ENCODE measurements around the gene ANAPC2. TPM values are rescaled to one million over a fixed set of nuclear protein-coding genes. Genes with fewer than 3 reads are reported as not detected.

Gene ANAPC2
- total RNA-seq, 1 experiment from 2014 or later, result 38.7 TPM

- no peaks in the 10 kb centered on the region for H3K9me3 ChIP-seq (replicated peaks)
- H3K27ac ChIP-seq, result no peak overlapping the region
- H3K36me3 ChIP-seq, result no peaks in the 10 kb centered on the region
- H3K4me3 ChIP-seq, result no peak overlapping the region
- DNase-seq, result no peak
- H3K4me1 ChIP-seq, result peaks cover 51% of the 10 kb centered on the region
- peaks cover 28% of the 10 kb centered on the region for H3K27me3 ChIP-seq
Observed at GRCh38 chr9:137162505-137163364, 25.6 kb downstream of the ANAPC2 start.

GRCh38 chr9:137161558-137162486, 26.5 kb downstream of the ANAPC2 start:
- Histone ChIP-seq H3K4me1 (peaks cover 48% of the 10 kb centered on the region), H3K27me3 (peaks cover 25% of the 10 kb centered on the region), H3K9me3 (replicated peaks) (no peaks in the 10 kb centered on the region), H3K4me3 (no peak overlapping the region), H3K36me3 (no peaks in the 10 kb centered on the region), H3K27ac (no peak overlapping the region)
- DNase-seq, result no peak

- H3K4me3 ChIP-seq, result no peak overlapping the region
- peaks cover 39% of the 10 kb centered on the region for H3K4me1 ChIP-seq
- peaks cover 16% of the 10 kb centered on the region for H3K27me3 ChIP-seq
Observed at GRCh38 chr9:137160716-137161557, 27.4 kb downstream of the ANAPC2 start.

GRCh38 chr9:137160054-137160425, 28.3 kb downstream of the ANAPC2 start:
- peaks cover 30% of the 10 kb centered on the region for H3K4me1 ChIP-seq
- peaks cover 7% of the 10 kb centered on the region; the same call in 1 of the 2 replicates for H3K27me3 ChIP-seq

More at GRCh38 chr9:137160716-137161557, 27.4 kb downstream of the ANAPC2 start:
- Histone ChIP-seq H3K27ac (no peak overlapping the region), H3K36me3 (no peaks in the 10 kb centered on the region), H3K9me3 (replicated peaks) (no peaks in the 10 kb centered on the region)
- no peak for DNase-seq

GRCh38 chr9:137159105-137160053, 29.0 kb downstream of the ANAPC2 start:
- Histone ChIP-seq H3K4me3 (no peak overlapping the region), H3K4me1 (peaks cover 24% of the 10 kb centered on the region), H3K9me3 (replicated peaks) (no peaks in the 10 kb centered on the region), H3K36me3 (no peaks in the 10 kb centered on the region), H3K27ac (no peak overlapping the region), H3K27me3 (peaks cover under 1% of the 10 kb centered on the region; the same call in 1 of the 2 replicates)
- no peak for DNase-seq

More at GRCh38 chr9:137160054-137160425, 28.3 kb downstream of the ANAPC2 start:
- H3K9me3 ChIP-seq (replicated peaks), result no peaks in the 10 kb centered on the region
- no peaks in the 10 kb centered on the region for H3K36me3 ChIP-seq
- no peak overlapping the region for H3K4me3 ChIP-seq
- H3K27ac ChIP-seq, result no peak overlapping the region
- no peak for DNase-seq

- Histone ChIP-seq H3K27me3 (no peaks in the 10 kb centered on the region), H3K27ac (no peak overlapping the region), H3K4me1 (peaks cover 16% of the 10 kb centered on the region), H3K36me3 (no peaks in the 10 kb centered on the region), H3K4me3 (no peak overlapping the region), H3K9me3 (replicated peaks) (no peaks in the 10 kb centered on the region)
- no peak for DNase-seq
Observed at GRCh38 chr9:137158625-137159024, 29.7 kb downstream of the ANAPC2 start.

- no peak overlapping the region for H3K4me3 ChIP-seq
- H3K9me3 ChIP-seq (replicated peaks), result no peaks in the 10 kb centered on the region
- no peak overlapping the region for H3K27ac ChIP-seq
- peaks cover 15% of the 10 kb centered on the region for H3K4me1 ChIP-seq
- H3K27me3 ChIP-seq, result no peaks in the 10 kb centered on the region
- no peaks in the 10 kb centered on the region for H3K36me3 ChIP-seq
- no peak for DNase-seq
Observed at GRCh38 chr9:137157618-137158415, 30.5 kb downstream of the ANAPC2 start.

- no peak overlapping the region for H3K27ac ChIP-seq
- H3K36me3 ChIP-seq, result no peaks in the 10 kb centered on the region
- peaks cover 15% of the 10 kb centered on the region for H3K4me1 ChIP-seq
- no peak for DNase-seq
- no peaks in the 10 kb centered on the region for H3K9me3 ChIP-seq (replicated peaks)
- H3K4me3 ChIP-seq, result no peak overlapping the region
- no peaks in the 10 kb centered on the region for H3K27me3 ChIP-seq
Observed at GRCh38 chr9:137156567-137157375, 31.6 kb downstream of the ANAPC2 start.

GRCh38 chr9:137152844-137153405, 35.4 kb downstream of the ANAPC2 start:
- H3K27me3 ChIP-seq, result no peaks in the 10 kb centered on the region
- no peaks in the 10 kb centered on the region for H3K36me3 ChIP-seq
- no peak for DNase-seq
- H3K4me1 ChIP-seq, result peaks cover 17% of the 10 kb centered on the region
- no peaks in the 10 kb centered on the region for H3K9me3 ChIP-seq (replicated peaks)
- no peak overlapping the region for H3K4me3 ChIP-seq
- no peak overlapping the region for H3K27ac ChIP-seq

GRCh38 chr9:137150617-137151457, 37.5 kb downstream of the ANAPC2 start:
- H3K27ac ChIP-seq, result no peak overlapping the region
- H3K36me3 ChIP-seq, result no peaks in the 10 kb centered on the region
- H3K27me3 ChIP-seq, result no peaks in the 10 kb centered on the region
- no peaks in the 10 kb centered on the region for H3K9me3 ChIP-seq (replicated peaks)
- peak; percentile 96 to 98 for DNase-seq
- peaks cover 17% of the 10 kb centered on the region for H3K4me1 ChIP-seq
- no peak overlapping the region for H3K4me3 ChIP-seq

GRCh38 chr9:137149942-137150616, 38.3 kb downstream of the ANAPC2 start:
- Histone ChIP-seq H3K4me1 (peaks cover 17% of the 10 kb centered on the region), H3K9me3 (replicated peaks) (no peaks in the 10 kb centered on the region)
- no peak for DNase-seq

More at GRCh38 chr9:137149942-137150616, 38.3 kb downstream of the ANAPC2 start:
- Histone ChIP-seq H3K4me3 (peak overlapping the region; percentile 30), H3K27ac (peak overlapping the region; percentile 47), H3K36me3 (no peaks in the 10 kb centered on the region), H3K27me3 (no peaks in the 10 kb centered on the region)
